BJ (cell line): Measurements from ENCODE around the gene RGS7. TPM values are rescaled to one million over a fixed set of nuclear protein-coding genes. Genes with fewer than 3 reads are reported as not detected.

Experiments used
- CTCF ChIA-PET: fragments of 350-600 bp; formaldehyde crosslinking; extraction: SDS; loops from one replicate; lab custom pipeline; 2021; ENCODE audit warnings: antibody characterized with exemption, inconsistent platforms; lab: Yijun Ruan, JAX
- POLR2A ChIA-PET: fragments of 300-600 bp; sonication (Branson Sonifier 250); formaldehyde crosslinking; extraction: SDS; loops from one replicate; lab custom pipeline; 2021; ENCODE audit warnings: antibody characterized with exemption; lab: Charles Lee
- DNase-seq: peaks from one replicate; pipeline ENCODE4 v3.0.0-alpha.2; 2011; ENCODE audit warnings: low read depth
- H3K27me3 ChIP-seq: 2 replicates; pipeline ENCODE4 v1.6.0; 2011; ENCODE audit warnings: low read length; ENCODE audit not compliant: control insufficient read depth, insufficient read depth
- H3K36me3 ChIP-seq: 2 replicates; pipeline ENCODE4 v1.5.1; 2011; ENCODE audit warnings: low read length; ENCODE audit not compliant: control insufficient read depth, insufficient read depth
- H3K4me3 ChIP-seq: 2 replicates; pipeline ENCODE4 v1.5.1; 2011; ENCODE audit warnings: low read depth, mild to moderate bottlenecking, control low read depth, low read length
- CTCF ChIP-seq: IDR thresholded peaks from 2 replicates; pipeline ENCODE4 v1.5.1; 2011; ENCODE audit warnings: low read depth, mild to moderate bottlenecking, control low read depth, inconsistent platforms, low read length, moderate library complexity; ENCODE audit not compliant: insufficient read depth
- polyA plus RNA-seq: library from polyadenylated mRNA; depleted of rRNA; stranded (reverse); fragments of >200 nt; gene quantifications from 2 replicates; pipeline ENCODE4 v1.2.3, GENCODE V29; 2011

Gene RGS7
- polyA plus RNA-seq, 1 experiment = 0.93 TPM

- CTCF ChIA-PET = no interaction called here
- DNase-seq = no peak
- POLR2A ChIA-PET = no interaction called here
- Histone ChIP-seq H3K36me3 (no peaks in the 10 kb centered on the region), H3K4me3 (no peak overlapping the region), H3K27me3 (no peaks in the 10 kb centered on the region)
- TF ChIP-seq CTCF = no peak
These were observed 439.0 kb downstream of the RGS7 start for GRCh38 chr1:240917976-240918375.

- Histone ChIP-seq H3K36me3 (no peaks in the 10 kb centered on the region), H3K27me3 (no peaks in the 10 kb centered on the region), H3K4me3 (no peak overlapping the region)
- ChIA-PET CTCF (no interaction called here), POLR2A (no interaction called here)
- TF ChIP-seq CTCF = no peak
- DNase-seq = no peak
These were observed 442.5 kb downstream of the RGS7 start for GRCh38 chr1:240914506-240914905.

- H3K4me3 ChIP-seq = no peak overlapping the region
- POLR2A ChIA-PET = no interaction called here
- H3K27me3 ChIP-seq = no peaks in the 10 kb centered on the region
- no peak for TF ChIP-seq CTCF
- no peak for DNase-seq
- no peaks in the 10 kb centered on the region for H3K36me3 ChIP-seq
- CTCF ChIA-PET = no interaction called here
These were observed 444.2 kb downstream of the RGS7 start for GRCh38 chr1:240912821-240913220.

- no peaks in the 10 kb centered on the region for H3K36me3 ChIP-seq
- H3K4me3 ChIP-seq = no peak overlapping the region
- TF ChIP-seq CTCF = no peak
- DNase-seq = no peak
- ChIA-PET POLR2A (no interaction called here), CTCF (interaction anchor here (1.3 kb wide), 1 partner anchor 22 kb away, joined by 3 read pairs; no protein-coding TSS in a partner anchor)
- no peaks in the 10 kb centered on the region for H3K27me3 ChIP-seq
These were observed 447.1 kb downstream of the RGS7 start for GRCh38 chr1:240909701-240910457.

GRCh38 chr1:240906477-240906876, 450.5 kb downstream of the RGS7 start:
- H3K36me3 ChIP-seq = no peaks in the 10 kb centered on the region
- H3K27me3 ChIP-seq = no peaks in the 10 kb centered on the region
- ChIA-PET POLR2A (no interaction called here), CTCF (interaction anchor here (1.0 kb wide), 1 partner anchor 19 kb away, joined by 4 read pairs; no protein-coding TSS in a partner anchor)
- no peak for DNase-seq
- no peak for TF ChIP-seq CTCF
- no peak overlapping the region for H3K4me3 ChIP-seq
